Heart right ventricle (tissue), 16 donors: Measurements from ENCODE around the gene MAFB. TPM values are rescaled to one million over a fixed set of nuclear protein-coding genes. Genes with fewer than 3 reads are reported as not detected.

ENCODE experiments used
- ATAC-seq, 8 donors: fragments of 200-7000 bp; cut with Tn5 transposase; one replicate each; pipeline ENCODE4 v1.9.1; 2020; ENCODE audit warnings: mild to moderate bottlenecking in 8 of 8, moderate library complexity in 8 of 8, moderate number of reproducible peaks in 1 of 8
- DNase-seq, 2 donors: peaks; one replicate each; pipeline ENCODE4 v3.0.0-alpha.2; 2020
- H3K27ac ChIP-seq, 10 donors: fragments of 200-600 bp; sonication (generic) in 2 of 10; one replicate each; pipeline versions ENCODE4 v1.5.0 to v1.8.0; 2020 to 2022; ENCODE audit warnings: mild to moderate bottlenecking in 3 of 10
- H3K27me3 ChIP-seq, 7 donors: fragments of 200-600 bp; one replicate each; pipeline ENCODE4 v1.8.0; 2021 to 2022; ENCODE audit warnings: mild to moderate bottlenecking in 2 of 7
- H3K36me3 ChIP-seq, 9 donors: fragments of 200-600 bp; sonication (generic) in 1 of 9; one replicate each; pipeline versions ENCODE4 v1.5.0 to v1.8.0; 2020 to 2022; ENCODE audit warnings: mild to moderate bottlenecking in 2 of 9
- H3K4me1 ChIP-seq, 9 donors: fragments of 200-600 bp; sonication (generic) in 1 of 9; one replicate each; pipeline versions ENCODE4 v1.5.0 to v1.8.0; 2020 to 2022; ENCODE audit warnings: mild to moderate bottlenecking in 4 of 9
- H3K4me3 ChIP-seq, 10 donors: fragments of 200-600 bp; sonication (generic) in 2 of 10; one replicate each; pipeline versions ENCODE4 v1.5.0 to v1.8.0; 2020 to 2022; ENCODE audit warnings: mild to moderate bottlenecking in 7 of 10, moderate library complexity in 2 of 10
- H3K9me3 ChIP-seq, 11 donors: fragments of 200-600 bp in 10 of 11; sonication (generic) in 2 of 11; one replicate each; pipeline versions ENCODE4 v1.5.0 to v1.8.0; 2013 to 2022; ENCODE audit warnings: mild to moderate bottlenecking in 2 of 11, control low read depth in 1 of 11, moderate library complexity in 1 of 11
- WGBS, 2 donors: extraction: QIAGEN DNeasy Blood & Tissue Kit; methylation state at CpG; one replicate each; pipeline ENCODE4 v1.1.7; 2013; ENCODE audit warnings: inconsistent platforms in 1 of 2; 5-methylcytosine and 5-hydroxymethylcytosine counted together
- intact Hi-C, 10 donors: fragments of 100-400 bp; cut with DNase I; formaldehyde crosslinking; loops; one replicate each; pipeline versions ENCODE4 v1.11.1 to v1.14.2; 2022
- polyA plus RNA-seq, 2 donors: library from polyadenylated mRNA; stranded (reverse); fragments of 200-250 nt; gene quantifications; one replicate each; pipeline ENCODE4 v1.2.3, GENCODE V29; 2013
- total RNA-seq, 10 donors: library from RNA; stranded (reverse); fragmentation: NEBNext Ultra II Directional in 3 of 10; extraction: Animal tissue kit (Norgen Biotek cat#: 25700) in 3 of 10; gene quantifications; one replicate each; pipeline versions ENCODE4 v1.2.1 to v1.2.4, GENCODE V29; 2021 to 2023
- TF ChIP-seq, protein P1 (sequence below), 9 donors: fragments of 200-600 bp; sonication (generic) in 2 of 9; IDR thresholded peaks; one replicate each; pipeline versions ENCODE4 v1.5.0 to v1.8.0; 2021 to 2022; ENCODE audit warnings: antibody characterized with exemption in 9 of 9, mild to moderate bottlenecking in 5 of 9, moderate library complexity in 1 of 9
- donor health status: Arrhythmogenic right ventricular cardiomyopathy.
- donor health status: ischemic (EF 13 %, LVEDD 7.1; RV severe dilation, severe dysfunction).
- donor health status: healthy with polysubstance abuse.
- donor health status: DM: no; HTN: yes; CAD: no.
- donor health status: DM: no; HTN: no; CAD: no.
- donor health status: ischemic (EF 25% LVEDD 6.9; RV normal size, moderate dysfunction).
- donor health status: ischemic (EF 25% LVEDD 5.7; RV mildly dilated, moderate dysfunction).
- donor health status: healthy.
- donor health status: DM: yes; HTN: yes; CAD: no.
- donor health status: Ischemic cardiomyopathy.
- donor health status: ischemic (EF 35%, LVEDD 5.7; RV mildly dilated, moderate dysfunction).
- donor health status: nonischemic (EF 11% LVEDD 7.7; RV severe dilation, severe dysfunction).
- donor health status: DM: yes; HTN: yes; CAD: no.
- donor health status: PGD.
- donor health status: ischemic (EF 29% LVEDD 5.4; RV normal size, mild dysfunction).
- donor health status: nonischemic (EF 23%, LVEDD 6.1; RV moderate dilation, normal function).

The MAFB gene
- total and polyA plus RNA-seq, 12 donors = 3.2 to 32.0 (median 5.8) TPM

DNA sequence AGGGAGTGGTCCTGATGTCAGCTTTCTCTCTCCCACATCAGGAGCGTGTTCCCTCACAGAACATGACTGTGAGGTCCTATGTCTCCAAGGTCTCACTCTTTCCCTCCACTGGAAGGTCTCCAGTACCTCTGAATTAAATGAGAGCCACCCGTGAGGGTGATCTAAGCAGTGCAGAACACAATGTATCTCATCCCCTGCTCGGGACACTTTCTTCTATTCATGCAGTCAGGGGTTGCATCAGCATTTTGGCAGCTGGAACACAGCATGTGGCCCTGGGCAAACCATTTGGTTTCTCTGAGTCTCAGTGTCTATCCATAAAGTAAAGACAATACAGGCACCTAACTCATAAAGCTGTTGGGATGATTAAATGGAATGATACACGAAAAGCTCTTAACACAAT, 34.2 kb downstream of the MAFB start:
- Histone ChIP-seq H3K27ac (no peak overlapping the region), H3K27me3 (peaks cover 0 to 3% (median 0%) of the 10 kb centered on the region in 7 donors), H3K9me3 (no peaks in the 10 kb centered on the region), H3K4me1 (no peaks in the 10 kb centered on the region), H3K36me3 (no peaks in the 10 kb centered on the region), H3K4me3 (no peak overlapping the region)
- ATAC-seq = peak in 5 of 8 donors; percentile 33 to 93 (median 81)
- no peak for DNase-seq
- 62 to 76% methylated on average over 4 of the region's 4 CpGs for WGBS, 2 donors
- intact Hi-C loops = loop anchor here in 1 of 10 donors (2.0 kb wide), 1 partner anchor 34 kb away; the partner anchor contains the start of gene MAFB
- TF ChIP-seq, protein P1, sequence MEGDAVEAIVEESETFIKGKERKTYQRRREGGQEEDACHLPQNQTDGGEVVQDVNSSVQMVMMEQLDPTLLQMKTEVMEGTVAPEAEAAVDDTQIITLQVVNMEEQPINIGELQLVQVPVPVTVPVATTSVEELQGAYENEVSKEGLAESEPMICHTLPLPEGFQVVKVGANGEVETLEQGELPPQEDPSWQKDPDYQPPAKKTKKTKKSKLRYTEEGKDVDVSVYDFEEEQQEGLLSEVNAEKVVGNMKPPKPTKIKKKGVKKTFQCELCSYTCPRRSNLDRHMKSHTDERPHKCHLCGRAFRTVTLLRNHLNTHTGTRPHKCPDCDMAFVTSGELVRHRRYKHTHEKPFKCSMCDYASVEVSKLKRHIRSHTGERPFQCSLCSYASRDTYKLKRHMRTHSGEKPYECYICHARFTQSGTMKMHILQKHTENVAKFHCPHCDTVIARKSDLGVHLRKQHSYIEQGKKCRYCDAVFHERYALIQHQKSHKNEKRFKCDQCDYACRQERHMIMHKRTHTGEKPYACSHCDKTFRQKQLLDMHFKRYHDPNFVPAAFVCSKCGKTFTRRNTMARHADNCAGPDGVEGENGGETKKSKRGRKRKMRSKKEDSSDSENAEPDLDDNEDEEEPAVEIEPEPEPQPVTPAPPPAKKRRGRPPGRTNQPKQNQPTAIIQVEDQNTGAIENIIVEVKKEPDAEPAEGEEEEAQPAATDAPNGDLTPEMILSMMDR (IDR thresholded peaks at IDR 0.05) = no peak

DNA sequence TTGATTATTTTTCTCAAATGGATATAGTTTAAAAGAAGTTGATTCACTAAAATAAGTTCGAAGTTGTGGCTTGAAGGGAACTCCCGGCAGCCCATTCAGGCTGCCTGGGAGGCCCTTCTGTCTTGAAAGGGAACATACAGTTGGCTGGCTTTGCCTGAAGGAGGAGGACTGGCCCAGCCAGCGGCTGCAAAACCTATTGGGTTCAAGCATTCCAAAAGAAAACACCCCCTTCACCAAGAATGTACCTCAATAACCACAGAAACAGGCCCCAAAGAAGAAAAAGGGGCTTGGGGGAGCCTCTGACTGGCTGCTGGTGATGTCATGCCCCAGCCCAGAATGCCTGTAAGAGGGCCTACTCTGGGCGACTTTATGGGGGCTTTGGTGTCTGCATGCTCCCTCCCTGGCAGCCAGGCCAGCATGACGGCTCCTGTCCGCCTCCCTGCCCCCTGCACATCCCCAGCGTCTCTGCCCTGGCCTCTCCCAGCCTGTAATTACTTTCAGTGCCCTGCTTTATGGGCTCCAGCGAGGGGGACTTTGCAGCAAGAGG, 36.5 kb downstream of the MAFB start:
- TF ChIP-seq, protein P1 (IDR thresholded peaks at IDR 0.05) = no peak
- ATAC-seq = no peak
- Histone ChIP-seq H3K27me3 (peaks cover 0 to 5% (median 0%) of the 10 kb centered on the region in 7 donors), H3K4me3 (no peak overlapping the region), H3K4me1 (no peaks in the 10 kb centered on the region), H3K27ac (no peak overlapping the region), H3K9me3 (no peaks in the 10 kb centered on the region), H3K36me3 (no peaks in the 10 kb centered on the region)
- intact Hi-C loops = no loop called here
- WGBS, 2 donors = 86 to 91% methylated on average over 8 of the region's 8 CpGs
- DNase-seq = no peak

DNA sequence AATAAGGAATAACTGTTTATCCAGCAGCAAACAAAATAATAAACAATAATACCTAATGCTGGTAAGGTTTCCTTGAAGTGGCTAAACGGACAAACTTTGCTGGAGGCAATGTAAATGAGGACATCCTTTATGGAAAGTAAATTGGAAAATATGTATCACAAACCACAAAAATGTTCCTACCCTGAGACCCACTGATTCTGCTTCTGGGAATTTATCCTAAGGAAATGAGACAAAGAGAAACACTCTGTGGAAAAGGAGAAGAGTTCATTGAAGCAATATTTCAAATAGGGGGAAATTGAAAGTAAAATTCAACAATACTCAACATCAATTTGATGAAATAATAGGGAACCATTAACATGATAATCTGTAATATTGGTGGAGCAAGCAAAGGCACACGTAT, 37.9 kb downstream of the MAFB start:
- no peaks in the 10 kb centered on the region for H3K36me3 ChIP-seq
- H3K9me3 ChIP-seq = no peaks in the 10 kb centered on the region
- intact Hi-C loops = no loop called here
- peaks cover 0 to 8% (median 2%) of the 10 kb centered on the region in 7 donors for H3K27me3 ChIP-seq
- 78 to 83% methylated on average over 2 of the region's 2 CpGs for WGBS, 2 donors
- TF ChIP-seq, protein P1 (IDR thresholded peaks at IDR 0.05) = no peak
- H3K27ac ChIP-seq = no peak overlapping the region
- DNase-seq (no peak), ATAC-seq (no peak)
- peaks cover 0 to 8% (median 2%) of the 10 kb centered on the region in 9 donors for H3K4me1 ChIP-seq
- H3K4me3 ChIP-seq = no peak overlapping the region

DNA sequence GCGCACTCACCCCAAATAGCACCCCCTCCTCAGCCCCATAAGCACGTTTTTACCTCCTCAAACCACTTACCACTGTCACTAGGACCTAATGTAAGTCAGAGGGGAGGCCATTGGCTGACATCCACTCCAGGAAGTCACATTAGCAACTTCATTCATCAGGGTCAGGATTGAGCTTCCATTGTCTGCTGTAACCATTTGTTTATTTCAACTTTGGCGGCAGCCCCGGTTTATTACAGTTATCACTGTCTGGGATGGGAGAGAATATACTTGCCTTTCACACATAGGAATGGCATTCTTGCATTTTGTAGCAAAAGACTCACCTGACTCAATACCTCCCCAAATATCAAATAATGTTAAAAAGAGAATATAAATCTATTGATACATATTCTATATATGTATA, 38.3 kb downstream of the MAFB start:
- Histone ChIP-seq H3K4me1 (peaks cover 0 to 11% (median 4%) of the 10 kb centered on the region in 9 donors), H3K4me3 (no peak overlapping the region), H3K36me3 (no peaks in the 10 kb centered on the region), H3K27ac (no peak overlapping the region), H3K27me3 (peaks cover 0 to 8% (median 3%) of the 10 kb centered on the region in 7 donors), H3K9me3 (no peaks in the 10 kb centered on the region)
- ATAC-seq = no peak
- DNase-seq = no peak
- intact Hi-C loops = no loop called here
- 63 to 64% methylated on average over 4 of the region's 4 CpGs for WGBS, 2 donors
- TF ChIP-seq, protein P1 (IDR thresholded peaks at IDR 0.05) = no peak
